ENCODE results near the gene VIM.

The VIM gene

GRCh38 chr10:17210361-17210760 lies 17.7 kb upstream of the VIM start:
- Histone ChIP-seq H3K27me3 (ENCODE audit: control insufficient read depth, insufficient read depth, low read length) (no peaks in the 10 kb centered on the region), H3K9ac (ENCODE audit: low read length) (no peak overlapping the region), H3K4me1 (ENCODE audit: control insufficient read depth, low read depth, low read length) (peaks cover 27% of the 10 kb centered on the region), H3K36me3 (ENCODE audit: control insufficient read depth, low read depth, low read length) (no peaks in the 10 kb centered on the region), H3K27ac (ENCODE audit: low read length) (no peak overlapping the region), H3K4me3 (ENCODE audit: low read length) (no peak overlapping the region), H3K9me3 (ENCODE audit: control insufficient read depth, low read depth, low read length) (no peaks in the 10 kb centered on the region)

DNA sequence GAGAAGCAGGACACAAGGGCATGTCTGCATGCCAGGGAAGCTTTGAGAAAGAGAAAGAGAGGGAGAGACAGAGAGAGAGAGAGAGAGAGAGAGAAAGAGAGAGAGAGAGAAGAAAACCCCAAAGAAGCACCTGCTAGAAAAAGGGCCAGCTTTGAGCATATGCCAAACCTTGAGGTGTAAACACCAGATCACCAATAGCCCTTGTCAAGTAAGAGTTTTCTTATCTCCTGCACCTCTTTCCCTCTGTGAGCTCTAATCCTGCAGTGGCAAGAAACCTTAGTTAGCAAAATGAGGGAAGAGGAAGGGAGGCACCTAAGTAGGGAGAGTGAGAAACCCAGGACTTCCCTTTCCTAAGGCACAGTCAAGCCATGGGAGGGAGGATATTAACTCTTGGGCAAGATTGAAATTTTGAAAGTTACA lies 15.2 kb upstream of the VIM start:
- Histone ChIP-seq H3K27ac (ENCODE audit: low read length) (no peak overlapping the region), H3K4me1 (ENCODE audit: control insufficient read depth, low read depth, low read length) (peaks cover 35% of the 10 kb centered on the region), H3K9me3 (ENCODE audit: control insufficient read depth, low read depth, low read length) (no peaks in the 10 kb centered on the region), H3K36me3 (ENCODE audit: control insufficient read depth, low read depth, low read length) (no peaks in the 10 kb centered on the region), H3K9ac (ENCODE audit: low read length) (no peak overlapping the region), H3K4me3 (ENCODE audit: low read length) (no peak overlapping the region), H3K27me3 (ENCODE audit: control insufficient read depth, insufficient read depth, low read length) (no peaks in the 10 kb centered on the region)

- H3K9ac ChIP-seq (ENCODE audit: low read length), result no peak overlapping the region
- H3K27ac ChIP-seq (ENCODE audit: low read length), result no peak overlapping the region
- no peak overlapping the region for H3K4me3 ChIP-seq (ENCODE audit: low read length)
- H3K36me3 ChIP-seq (ENCODE audit: control insufficient read depth, low read depth, low read length), result no peaks in the 10 kb centered on the region
- H3K9me3 ChIP-seq (ENCODE audit: control insufficient read depth, low read depth, low read length), result no peaks in the 10 kb centered on the region
- H3K4me1 ChIP-seq (ENCODE audit: control insufficient read depth, low read depth, low read length), result peaks cover 35% of the 10 kb centered on the region
- H3K27me3 ChIP-seq (ENCODE audit: control insufficient read depth, insufficient read depth, low read length), result no peaks in the 10 kb centered on the region
These were observed 14.2 kb upstream of the VIM start for GRCh38 chr10:17213646-17214349.

DNA sequence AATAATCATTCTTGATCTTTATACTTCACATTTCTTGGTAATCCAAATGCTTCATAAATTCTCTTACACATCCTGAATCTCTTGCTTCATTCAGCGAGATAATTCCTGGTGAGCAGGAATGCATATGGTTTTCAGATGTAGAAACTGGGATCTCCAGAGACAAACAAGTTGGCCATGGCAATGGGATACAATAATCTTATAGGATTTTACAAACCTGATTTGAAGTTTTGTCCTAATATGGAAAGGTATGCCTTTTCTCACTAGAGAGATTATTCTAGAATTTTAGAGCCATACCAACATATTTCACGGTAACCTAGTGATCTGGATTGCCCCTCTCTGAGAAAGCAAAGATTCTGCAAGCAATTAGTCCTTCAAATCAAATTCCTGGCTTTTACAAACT lies 13.5 kb upstream of the VIM start:
- H3K27ac ChIP-seq (ENCODE audit: low read length), result peak overlapping the region; percentile 8
- no peak overlapping the region for H3K4me3 ChIP-seq (ENCODE audit: low read length)
- H3K27me3 ChIP-seq (ENCODE audit: control insufficient read depth, insufficient read depth, low read length), result no peaks in the 10 kb centered on the region
- no peaks in the 10 kb centered on the region for H3K9me3 ChIP-seq (ENCODE audit: control insufficient read depth, low read depth, low read length)
- no peak overlapping the region for H3K9ac ChIP-seq (ENCODE audit: low read length)
- H3K36me3 ChIP-seq (ENCODE audit: control insufficient read depth, low read depth, low read length), result no peaks in the 10 kb centered on the region
- H3K4me1 ChIP-seq (ENCODE audit: control insufficient read depth, low read depth, low read length), result peaks cover 34% of the 10 kb centered on the region

- Histone ChIP-seq H3K36me3 (ENCODE audit: control insufficient read depth, low read depth, low read length) (no peaks in the 10 kb centered on the region), H3K4me3 (ENCODE audit: low read length) (no peak overlapping the region), H3K27me3 (ENCODE audit: control insufficient read depth, insufficient read depth, low read length) (no peaks in the 10 kb centered on the region), H3K9ac (ENCODE audit: low read length) (no peak overlapping the region), H3K27ac (ENCODE audit: low read length) (peak overlapping the region; percentile 8), H3K4me1 (ENCODE audit: control insufficient read depth, low read depth, low read length) (peaks cover 33% of the 10 kb centered on the region), H3K9me3 (ENCODE audit: control insufficient read depth, low read depth, low read length) (no peaks in the 10 kb centered on the region)
These were observed 12.9 kb upstream of the VIM start for GRCh38 chr10:17214971-17215781.

GRCh38 chr10:17215782-17216122 lies 12.3 kb upstream of the VIM start:
- Histone ChIP-seq H3K27me3 (ENCODE audit: control insufficient read depth, insufficient read depth, low read length) (no peaks in the 10 kb centered on the region), H3K4me3 (ENCODE audit: low read length) (no peak overlapping the region), H3K9ac (ENCODE audit: low read length) (no peak overlapping the region), H3K9me3 (ENCODE audit: control insufficient read depth, low read depth, low read length) (no peaks in the 10 kb centered on the region), H3K4me1 (ENCODE audit: control insufficient read depth, low read depth, low read length) (peaks cover 29% of the 10 kb centered on the region), H3K36me3 (ENCODE audit: control insufficient read depth, low read depth, low read length) (no peaks in the 10 kb centered on the region), H3K27ac (ENCODE audit: low read length) (no peak overlapping the region)

- Histone ChIP-seq H3K27me3 (ENCODE audit: control insufficient read depth, insufficient read depth, low read length) (no peaks in the 10 kb centered on the region), H3K4me3 (ENCODE audit: low read length) (no peak overlapping the region), H3K9ac (ENCODE audit: low read length) (no peak overlapping the region), H3K4me1 (ENCODE audit: control insufficient read depth, low read depth, low read length) (peaks cover 29% of the 10 kb centered on the region), H3K9me3 (ENCODE audit: control insufficient read depth, low read depth, low read length) (no peaks in the 10 kb centered on the region), H3K27ac (ENCODE audit: low read length) (no peak overlapping the region), H3K36me3 (ENCODE audit: control insufficient read depth, low read depth, low read length) (no peaks in the 10 kb centered on the region)
These were observed 11.7 kb upstream of the VIM start for GRCh38 chr10:17216217-17216900.

DNA sequence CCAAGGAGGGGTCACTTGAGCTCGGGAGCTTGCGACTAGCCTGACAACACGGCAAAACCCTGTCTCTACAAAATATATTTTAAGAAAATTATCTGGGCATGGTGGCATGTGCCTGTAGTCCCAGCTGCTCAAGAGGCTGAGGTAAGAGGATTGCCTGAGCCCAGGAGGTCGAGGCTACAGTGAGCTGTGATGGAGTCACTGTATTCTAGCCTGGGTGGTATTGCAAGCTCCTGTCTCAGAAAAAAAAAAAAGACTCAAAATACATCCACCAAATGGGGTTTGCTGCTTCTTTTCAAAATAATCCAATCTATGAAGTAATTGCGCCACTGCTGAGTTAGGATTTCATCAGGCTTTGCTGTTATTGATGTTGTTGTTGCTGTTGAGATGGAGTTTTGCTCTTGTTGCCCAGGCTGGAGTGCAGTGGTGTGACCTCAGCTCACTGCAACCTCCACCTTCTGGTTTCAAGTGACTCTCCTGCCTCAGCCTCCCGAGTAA lies 11.1 kb upstream of the VIM start:
- Histone ChIP-seq H3K27me3 (ENCODE audit: control insufficient read depth, insufficient read depth, low read length) (no peaks in the 10 kb centered on the region), H3K4me1 (ENCODE audit: control insufficient read depth, low read depth, low read length) (peaks cover 29% of the 10 kb centered on the region), H3K9ac (ENCODE audit: low read length) (no peak overlapping the region), H3K4me3 (ENCODE audit: low read length) (no peak overlapping the region), H3K27ac (ENCODE audit: low read length) (no peak overlapping the region), H3K9me3 (ENCODE audit: control insufficient read depth, low read depth, low read length) (no peaks in the 10 kb centered on the region), H3K36me3 (ENCODE audit: control insufficient read depth, low read depth, low read length) (no peaks in the 10 kb centered on the region)

DNA sequence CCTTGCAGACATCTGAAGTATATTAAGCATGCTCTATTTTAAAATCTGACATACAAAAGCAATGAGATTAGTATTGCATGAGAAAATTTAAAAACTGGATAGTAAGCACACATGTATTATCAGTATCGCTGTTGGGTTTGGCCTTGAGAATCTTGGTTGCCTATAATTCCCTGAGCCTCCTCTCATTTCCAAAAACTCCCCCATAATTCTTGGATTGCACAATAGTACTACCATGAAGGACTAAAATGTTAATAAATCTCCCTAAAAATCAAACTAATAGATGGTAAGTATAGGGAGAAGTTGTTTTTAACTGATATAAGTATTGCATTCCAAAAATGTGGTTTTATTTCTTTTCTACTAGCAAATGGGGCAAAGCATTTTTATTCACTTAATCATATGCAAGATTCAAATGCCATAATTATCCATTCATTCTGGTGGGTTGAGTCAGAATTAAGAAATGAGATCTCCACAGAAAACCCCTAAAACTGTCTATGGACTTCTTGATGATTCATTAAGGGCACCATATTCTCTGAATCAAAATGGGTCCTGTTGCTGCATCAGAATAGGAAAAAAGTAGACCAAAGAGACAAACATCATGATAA lies 10.3 kb upstream of the VIM start:
- no peak overlapping the region for H3K9ac ChIP-seq (ENCODE audit: low read length)

DNA sequence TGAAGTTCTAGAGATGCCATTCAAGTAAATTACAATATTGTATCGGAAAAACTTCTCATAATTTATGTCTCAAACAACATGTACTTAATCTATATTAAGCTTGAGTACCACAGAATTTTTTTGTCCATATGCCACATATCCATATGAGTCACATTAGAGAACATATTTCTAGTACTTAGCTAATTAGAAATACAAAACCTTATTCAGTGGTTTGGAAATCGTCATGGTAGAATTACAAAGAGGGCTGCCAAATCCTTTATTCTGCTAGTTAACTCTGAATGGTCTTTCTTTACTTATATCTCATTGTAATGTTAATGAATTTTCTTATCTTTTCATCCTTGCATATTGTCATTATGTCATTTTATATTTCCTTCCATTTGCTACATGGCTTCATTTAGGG lies 9.0 kb upstream of the VIM start:
- no peak overlapping the region for H3K27ac ChIP-seq (ENCODE audit: low read length)
- no peak overlapping the region for H3K4me3 ChIP-seq (ENCODE audit: low read length)
- no peak overlapping the region for H3K9ac ChIP-seq (ENCODE audit: low read length)

More for the DNA sequence above, 10.3 kb upstream of the VIM start:
- Histone ChIP-seq H3K27ac (ENCODE audit: low read length) (no peak overlapping the region), H3K27me3 (ENCODE audit: control insufficient read depth, insufficient read depth, low read length) (no peaks in the 10 kb centered on the region), H3K9me3 (ENCODE audit: control insufficient read depth, low read depth, low read length) (no peaks in the 10 kb centered on the region), H3K36me3 (ENCODE audit: control insufficient read depth, low read depth, low read length) (no peaks in the 10 kb centered on the region), H3K4me3 (ENCODE audit: low read length) (no peak overlapping the region), H3K4me1 (ENCODE audit: control insufficient read depth, low read depth, low read length) (peaks cover 29% of the 10 kb centered on the region)

DNA sequence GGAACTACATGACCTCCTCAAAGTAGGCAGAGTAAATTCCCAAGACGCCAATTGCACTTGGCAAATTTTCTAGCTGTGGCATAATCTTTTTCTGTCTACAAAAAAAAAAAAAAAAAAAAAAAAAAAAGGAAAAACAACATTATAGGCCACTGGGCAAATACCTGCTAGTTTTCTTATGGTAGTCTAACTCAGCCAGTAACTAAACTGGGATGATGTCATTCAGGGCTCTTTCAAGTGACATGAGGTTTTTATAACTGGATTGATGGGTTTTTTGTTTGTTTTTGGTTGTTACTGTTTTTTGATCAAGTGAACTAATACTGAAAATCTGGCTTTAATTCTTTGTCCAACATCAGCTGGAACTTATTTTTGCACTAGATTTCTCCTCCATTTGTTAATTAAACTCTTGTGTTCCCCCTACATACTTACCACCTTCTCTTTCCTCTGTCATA lies 7.4 kb upstream of the VIM start:
- Histone ChIP-seq H3K27ac (ENCODE audit: low read length) (no peak overlapping the region), H3K4me1 (ENCODE audit: control insufficient read depth, low read depth, low read length) (peaks cover 9% of the 10 kb centered on the region), H3K27me3 (ENCODE audit: control insufficient read depth, insufficient read depth, low read length) (no peaks in the 10 kb centered on the region), H3K9ac (ENCODE audit: low read length) (no peak overlapping the region), H3K36me3 (ENCODE audit: control insufficient read depth, low read depth, low read length) (no peaks in the 10 kb centered on the region), H3K9me3 (ENCODE audit: control insufficient read depth, low read depth, low read length) (no peaks in the 10 kb centered on the region), H3K4me3 (ENCODE audit: low read length) (no peak overlapping the region)

More for the DNA sequence above, 9.0 kb upstream of the VIM start:
- Histone ChIP-seq H3K9me3 (ENCODE audit: control insufficient read depth, low read depth, low read length) (no peaks in the 10 kb centered on the region), H3K4me1 (ENCODE audit: control insufficient read depth, low read depth, low read length) (peaks cover 22% of the 10 kb centered on the region), H3K36me3 (ENCODE audit: control insufficient read depth, low read depth, low read length) (no peaks in the 10 kb centered on the region), H3K27me3 (ENCODE audit: control insufficient read depth, insufficient read depth, low read length) (no peaks in the 10 kb centered on the region)
